Right lobe of liver (tissue), 4 donors: ENCODE data around the gene ARHGAP11A.

ENCODE experiments used
- CTCF ChIP-seq, 4 donors: fragments of 200-600 bp in 3 of 4; fragments of 450-650 bp in 1 of 4; IDR thresholded peaks; one replicate each; pipeline versions ENCODE4 v1.5.1 to v1.8.0; 2016 to 2022; ENCODE audit warnings: antibody characterized with exemption in 4 of 4, mild to moderate bottlenecking in 2 of 4
- POLR2A ChIP-seq: fragments of 450-650 bp; IDR thresholded peaks from one replicate; pipeline ENCODE4 v1.6.1; 2017; ENCODE audit warnings: antibody characterized with exemption, mild to moderate bottlenecking
- donor health status: DM: no; HTN: no; CAD: no.
- donor health status: DM: no; HTN: no; CAD: no.
- donor health status: DM: no; HTN: yes; CAD: no.

DNA sequence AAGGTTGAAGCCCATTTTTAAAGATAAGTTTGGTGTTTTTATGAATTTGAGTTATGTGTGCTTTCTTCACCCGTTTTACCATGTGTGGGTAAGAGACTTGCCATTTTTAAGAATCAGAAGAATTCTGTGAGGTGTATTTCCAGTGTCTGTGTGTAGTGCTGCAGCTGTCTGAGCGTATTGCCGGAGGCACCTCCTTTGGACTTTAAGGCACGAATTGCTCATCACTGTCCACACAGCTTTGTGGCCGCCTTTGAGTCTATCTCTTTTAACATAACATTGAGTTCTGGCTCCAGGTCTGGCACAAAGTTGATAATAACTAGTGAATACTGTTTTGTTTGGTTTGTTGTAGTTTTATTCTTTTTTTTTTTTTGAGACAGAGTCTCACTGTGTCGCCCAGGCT is 52.0 kb downstream of the ARHGAP11A start:
- TF ChIP-seq POLR2A (no peak), CTCF (IDR thresholded peaks at IDR 0.05) (no peak)
